ENCODE measurements around the gene PTPN20.

PTPN20 gene

GRCh38 chr10:47048526-47048905 lies 137.3 kb downstream of the PTPN20 start:
- H3K4me3 ChIP-seq (ENCODE audit: control insufficient read depth, low read depth, low read length): no peak overlapping the region
- no peak for TF ChIP-seq CTCF (conservative IDR thresholded peaks at IDR 0.05; ENCODE audit: control insufficient read depth, insufficient read depth, low read depth, low read length)
- no peak for DNase-seq (ENCODE audit: low read depth)

GRCh38 chr10:47049056-47049851 lies 138.0 kb downstream of the PTPN20 start:
- DNase-seq (ENCODE audit: low read depth): no peak
- TF ChIP-seq CTCF (conservative IDR thresholded peaks at IDR 0.05; ENCODE audit: control insufficient read depth, insufficient read depth, low read depth, low read length): no peak

DNA sequence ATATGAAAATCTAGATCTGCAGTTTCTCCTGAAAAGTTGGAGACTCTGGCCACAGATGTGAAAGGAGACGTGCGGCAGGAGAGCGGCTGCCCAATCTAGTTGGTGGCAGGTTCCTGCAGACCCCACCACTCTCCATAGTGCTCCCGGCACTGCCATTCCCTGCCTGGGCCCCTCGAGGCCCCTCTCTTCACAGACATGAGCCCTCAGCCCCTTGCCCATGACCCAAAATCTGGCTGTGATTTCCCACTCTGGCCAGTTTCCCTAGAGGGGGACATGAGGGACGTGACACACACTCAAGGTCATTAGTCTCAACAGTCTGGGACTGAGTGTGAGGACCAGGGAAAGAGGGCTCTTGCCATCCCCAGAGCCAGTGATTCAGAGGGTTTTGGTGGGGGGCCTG lies 138.7 kb downstream of the PTPN20 start:
- no peak for TF ChIP-seq CTCF (conservative IDR thresholded peaks at IDR 0.05; ENCODE audit: control insufficient read depth, insufficient read depth, low read depth, low read length)
- H3K4me3 ChIP-seq (ENCODE audit: control insufficient read depth, low read depth, low read length): no peak overlapping the region
- no peak for DNase-seq (ENCODE audit: low read depth)

More at GRCh38 chr10:47049056-47049851, 138.0 kb downstream of the PTPN20 start:
- H3K4me3 ChIP-seq (ENCODE audit: control insufficient read depth, low read depth, low read length): no peak overlapping the region

DNA sequence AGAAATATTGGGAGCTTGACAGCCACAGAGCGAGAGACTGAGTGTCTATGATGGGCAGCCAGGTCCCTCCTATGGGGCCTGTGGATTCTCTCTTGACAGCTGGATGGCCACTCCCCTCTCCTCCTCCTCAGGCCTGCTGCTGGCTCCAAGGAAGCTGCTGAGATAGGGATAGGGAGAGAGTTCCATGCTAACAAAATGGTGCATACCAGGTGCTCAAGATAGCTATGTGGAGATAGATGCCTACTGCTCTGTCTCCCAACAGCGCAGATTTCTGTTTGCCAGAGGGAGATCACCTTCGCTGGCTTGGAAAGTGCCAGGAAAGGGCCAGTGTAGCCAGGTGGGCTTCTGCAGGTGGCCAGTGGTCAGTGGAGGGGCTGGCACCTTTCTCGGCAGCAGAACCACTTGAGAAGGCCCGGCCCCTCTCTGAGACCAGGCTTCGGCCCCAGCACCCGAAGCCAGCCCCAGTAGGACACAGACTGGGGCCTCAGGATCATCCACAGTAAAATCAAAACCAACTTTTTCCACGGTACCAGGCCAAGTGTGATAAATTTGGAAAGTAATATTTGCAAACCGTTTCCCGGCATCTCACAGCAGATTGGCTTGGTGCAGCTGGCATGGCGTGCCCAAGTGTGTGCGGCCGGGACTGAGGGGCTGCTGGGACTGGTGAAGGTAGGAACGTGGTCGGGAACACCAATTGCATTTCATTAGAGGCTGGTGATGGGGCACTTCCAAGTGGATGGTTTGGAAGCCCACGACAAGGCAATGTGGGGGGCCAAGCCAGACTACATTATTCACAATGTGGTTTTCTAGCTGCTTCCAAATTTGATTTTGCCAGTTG lies 139.6 kb downstream of the PTPN20 start:
- TF ChIP-seq CTCF (conservative IDR thresholded peaks at IDR 0.05; ENCODE audit: control insufficient read depth, insufficient read depth, low read depth, low read length): no peak

DNA sequence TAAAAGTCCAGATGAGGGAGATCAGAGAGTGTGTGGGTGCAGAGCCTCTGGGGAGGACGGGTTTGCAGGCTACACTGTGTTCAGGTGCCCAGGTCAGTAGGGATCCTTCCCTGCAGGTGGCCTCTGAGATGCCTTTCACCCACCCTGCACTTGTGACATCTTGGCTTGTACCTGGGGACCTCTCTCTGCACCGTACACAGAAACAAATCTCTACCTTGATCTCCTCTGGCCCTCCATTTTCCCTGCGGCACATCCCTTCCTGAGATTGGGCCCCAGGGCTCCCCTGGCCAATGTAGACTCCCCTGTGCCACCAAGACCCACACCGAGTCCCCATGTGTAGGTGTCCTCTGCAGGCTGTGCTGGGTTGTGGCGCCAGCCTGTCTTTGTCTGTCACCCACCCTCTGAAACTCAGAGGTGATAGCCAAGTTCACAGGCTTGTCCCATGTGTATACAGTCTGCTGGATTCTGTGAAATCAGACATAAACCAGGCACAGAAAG lies 140.6 kb downstream of the PTPN20 start:
- no peak for TF ChIP-seq CTCF (conservative IDR thresholded peaks at IDR 0.05; ENCODE audit: control insufficient read depth, insufficient read depth, low read depth, low read length)

More for the DNA sequence above, 139.6 kb downstream of the PTPN20 start:
- H3K4me3 ChIP-seq (ENCODE audit: control insufficient read depth, low read depth, low read length): no peak overlapping the region
- no peak for DNase-seq (ENCODE audit: low read depth)

More for the DNA sequence above, 140.6 kb downstream of the PTPN20 start:
- no peak overlapping the region for H3K4me3 ChIP-seq (ENCODE audit: control insufficient read depth, low read depth, low read length)
- DNase-seq (ENCODE audit: low read depth): no peak

Data from fibroblast of mammary gland (primary cell).